Measurements from ENCODE around the gene CDHR3.
"Not testable (repeated sequence)": the region's sequence is repeated elsewhere in the genome, so short reads cannot be mapped to it uniquely, and the experiment has no call there.

Gene CDHR3

DNA sequence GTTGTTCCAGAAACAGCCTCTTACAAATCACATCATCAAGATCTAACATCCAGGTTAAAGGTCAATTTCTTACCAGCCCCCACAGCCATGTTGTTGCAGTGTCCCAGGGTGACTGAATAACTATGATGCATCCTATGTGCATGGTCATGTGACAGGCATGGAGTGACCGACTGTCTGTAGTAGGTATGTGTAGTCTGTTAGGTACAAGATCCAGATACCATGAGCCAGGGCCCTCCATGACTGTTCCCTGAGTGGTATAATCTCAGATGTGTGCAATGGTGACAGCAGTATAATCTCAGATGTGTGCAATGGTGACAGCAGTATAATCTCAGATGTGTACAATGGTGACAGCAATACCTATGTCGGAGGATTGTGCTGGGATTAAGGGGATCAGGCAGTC lies 8.8 kb downstream of the CDHR3 start:
- Histone ChIP-seq H3K9ac (ENCODE audit: low read depth, low read length) (no peak overlapping the region), H3K4me1 (ENCODE audit: insufficient read depth, low read length) (peaks cover 9% of the 10 kb centered on the region), H3K27ac (ENCODE audit: low read depth, low read length) (no peak overlapping the region), H3K36me3 (ENCODE audit: insufficient read depth, low read length) (no peaks in the 10 kb centered on the region), H3K9me3 (ENCODE audit: insufficient read depth, low read depth, low read length) (no peaks in the 10 kb centered on the region), H3K4me3 (ENCODE audit: low read length) (no peak overlapping the region), H3K27me3 (ENCODE audit: insufficient read depth, low read length) (no peaks in the 10 kb centered on the region)
- 94% methylated on average over 2 of the region's 2 CpGs for WGBS

GRCh38 chr7:105972276-105972675 lies 9.2 kb downstream of the CDHR3 start:
- Histone ChIP-seq H3K9ac (ENCODE audit: low read depth, low read length) (no peak overlapping the region), H3K9me3 (ENCODE audit: insufficient read depth, low read depth, low read length) (no peaks in the 10 kb centered on the region), H3K36me3 (ENCODE audit: insufficient read depth, low read length) (no peaks in the 10 kb centered on the region), H3K4me1 (ENCODE audit: insufficient read depth, low read length) (peaks cover 9% of the 10 kb centered on the region), H3K27me3 (ENCODE audit: insufficient read depth, low read length) (no peaks in the 10 kb centered on the region), H3K27ac (ENCODE audit: low read depth, low read length) (no peak overlapping the region), H3K4me3 (ENCODE audit: low read length) (no peak overlapping the region)
- 89% methylated on average over 3 of the region's 4 CpGs for WGBS

GRCh38 chr7:105974471-105974870 lies 11.4 kb downstream of the CDHR3 start:
- WGBS, result 89% methylated on average over 5 of the region's 5 CpGs
- Histone ChIP-seq H3K27me3 (ENCODE audit: insufficient read depth, low read length) (no peaks in the 10 kb centered on the region), H3K9me3 (ENCODE audit: insufficient read depth, low read depth, low read length) (no peaks in the 10 kb centered on the region), H3K36me3 (ENCODE audit: insufficient read depth, low read length) (no peaks in the 10 kb centered on the region), H3K4me3 (ENCODE audit: low read length) (no peak overlapping the region), H3K9ac (ENCODE audit: low read depth, low read length) (no peak overlapping the region), H3K27ac (ENCODE audit: low read depth, low read length) (no peak overlapping the region), H3K4me1 (ENCODE audit: insufficient read depth, low read length) (peaks cover 9% of the 10 kb centered on the region)

DNA sequence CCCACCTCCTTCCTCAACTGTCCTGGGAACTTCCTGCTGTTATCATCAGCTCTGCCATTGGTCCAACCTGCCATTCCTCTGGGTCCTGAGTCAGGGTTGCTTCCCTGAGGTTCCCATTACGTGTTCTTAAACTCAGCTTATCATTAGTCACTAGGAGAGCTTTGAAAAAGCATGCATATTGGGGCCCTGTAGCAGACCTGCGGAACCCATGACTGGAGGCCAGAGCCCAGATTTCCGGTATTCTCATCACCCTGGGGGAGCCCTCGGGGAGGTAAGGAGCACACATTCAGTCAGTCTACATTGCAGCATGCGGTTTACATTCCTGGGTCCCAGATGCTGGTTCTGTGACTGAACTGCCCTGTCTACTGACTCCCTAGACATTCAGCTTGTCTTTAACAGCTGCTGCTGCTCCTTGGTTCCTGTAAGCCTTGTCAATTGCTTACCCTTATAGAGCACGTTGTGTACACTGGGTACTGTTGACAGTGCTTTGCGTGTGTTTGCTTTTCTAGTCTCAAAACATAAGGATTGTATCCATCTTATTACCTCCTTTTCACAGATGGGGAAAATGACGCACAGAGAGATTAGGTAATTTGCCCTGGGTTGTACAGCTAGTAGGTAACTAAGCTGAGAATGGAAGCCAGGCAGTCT lies 12.8 kb downstream of the CDHR3 start:
- no peaks in the 10 kb centered on the region for H3K9me3 ChIP-seq (ENCODE audit: insufficient read depth, low read depth, low read length)
- H3K27ac ChIP-seq (ENCODE audit: low read depth, low read length), result no peak overlapping the region
- no peak overlapping the region for H3K4me3 ChIP-seq (ENCODE audit: low read length)
- no peaks in the 10 kb centered on the region for H3K27me3 ChIP-seq (ENCODE audit: insufficient read depth, low read length)
- H3K36me3 ChIP-seq (ENCODE audit: insufficient read depth, low read length), result no peaks in the 10 kb centered on the region
- no peak overlapping the region for H3K9ac ChIP-seq (ENCODE audit: low read depth, low read length)
- peaks cover 14% of the 10 kb centered on the region for H3K4me1 ChIP-seq (ENCODE audit: insufficient read depth, low read length)
- WGBS, result 77% methylated on average over 8 of the region's 8 CpGs

DNA sequence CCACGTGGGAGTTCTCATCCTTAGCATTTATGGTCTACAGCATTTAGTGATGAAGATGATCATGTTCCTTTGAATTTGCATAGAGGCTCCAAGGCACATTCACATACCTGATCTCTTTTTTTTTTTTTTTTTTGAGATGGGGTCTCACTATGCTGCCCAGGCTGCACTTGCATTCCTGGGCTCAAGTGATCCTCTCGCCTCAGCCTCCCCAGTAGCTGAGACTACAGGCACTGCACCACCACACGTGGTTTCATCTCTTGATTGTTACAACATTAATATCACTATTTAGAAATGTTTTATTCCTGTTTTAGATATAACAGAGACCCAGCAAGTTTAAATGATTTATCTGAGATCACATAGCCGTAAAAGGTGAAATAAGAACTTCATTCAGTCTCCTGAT lies 13.8 kb downstream of the CDHR3 start:
- Histone ChIP-seq H3K36me3 (ENCODE audit: insufficient read depth, low read length) (no peaks in the 10 kb centered on the region), H3K4me1 (ENCODE audit: insufficient read depth, low read length) (peaks cover 17% of the 10 kb centered on the region), H3K27me3 (ENCODE audit: insufficient read depth, low read length) (no peaks in the 10 kb centered on the region), H3K9me3 (ENCODE audit: insufficient read depth, low read depth, low read length) (no peaks in the 10 kb centered on the region), H3K4me3 (ENCODE audit: low read length) (no peak overlapping the region), H3K9ac (ENCODE audit: low read depth, low read length) (no peak overlapping the region), H3K27ac (ENCODE audit: low read depth, low read length) (no peak overlapping the region)
- 98% methylated on average over 4 of the region's 4 CpGs for WGBS

DNA sequence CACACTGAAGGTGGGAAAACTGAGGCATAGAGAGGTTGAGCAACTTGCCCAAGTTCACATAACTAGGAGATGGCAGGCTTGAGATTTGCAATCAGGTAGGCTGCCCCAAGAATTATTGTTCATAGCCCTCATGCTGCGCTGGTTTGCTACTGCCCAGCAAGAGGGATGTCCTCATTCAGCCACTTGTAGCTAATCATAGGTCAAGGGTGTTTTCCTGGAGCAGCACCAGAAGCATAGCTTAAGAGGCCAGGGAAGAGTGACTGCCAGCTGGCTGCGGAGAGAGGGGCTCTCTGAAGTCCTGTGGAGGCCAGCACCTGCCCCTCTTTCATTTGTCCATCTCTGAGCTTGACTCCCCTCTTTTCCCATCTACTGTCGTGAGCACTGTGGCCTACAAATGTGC lies 15.0 kb downstream of the CDHR3 start:
- peaks cover 17% of the 10 kb centered on the region for H3K4me1 ChIP-seq (ENCODE audit: insufficient read depth, low read length)
- no peaks in the 10 kb centered on the region for H3K27me3 ChIP-seq (ENCODE audit: insufficient read depth, low read length)
- WGBS, result 92% methylated on average over 3 of the region's 3 CpGs
- H3K27ac ChIP-seq (ENCODE audit: low read depth, low read length), result no peak overlapping the region
- no peaks in the 10 kb centered on the region for H3K36me3 ChIP-seq (ENCODE audit: insufficient read depth, low read length)
- no peak overlapping the region for H3K4me3 ChIP-seq (ENCODE audit: low read length)
- no peaks in the 10 kb centered on the region for H3K9me3 ChIP-seq (ENCODE audit: insufficient read depth, low read depth, low read length)
- H3K9ac ChIP-seq (ENCODE audit: low read depth, low read length), result no peak overlapping the region

DNA sequence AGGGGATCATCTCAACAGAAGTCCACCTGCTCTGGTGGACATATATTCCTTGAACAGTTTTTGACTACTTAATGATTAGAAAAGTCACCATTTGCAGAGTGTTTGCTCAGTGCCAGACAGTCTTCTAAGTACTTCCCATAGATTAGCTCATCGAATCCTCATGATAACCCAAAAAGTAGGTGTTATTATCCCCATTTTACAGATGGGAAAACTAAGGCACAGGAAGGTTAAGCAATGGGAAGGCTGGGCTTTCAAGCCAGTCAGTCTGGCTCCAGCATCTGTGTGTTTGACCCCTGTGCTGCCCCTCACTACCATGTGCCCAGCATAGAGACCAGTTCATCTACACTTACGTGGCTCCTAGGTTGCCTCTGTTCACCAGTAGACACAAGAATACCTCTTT lies 15.9 kb downstream of the CDHR3 start:
- Histone ChIP-seq H3K36me3 (ENCODE audit: insufficient read depth, low read length) (no peaks in the 10 kb centered on the region), H3K27ac (ENCODE audit: low read depth, low read length) (no peak overlapping the region), H3K9me3 (ENCODE audit: insufficient read depth, low read depth, low read length) (no peaks in the 10 kb centered on the region), H3K4me1 (ENCODE audit: insufficient read depth, low read length) (peaks cover 22% of the 10 kb centered on the region), H3K27me3 (ENCODE audit: insufficient read depth, low read length) (no peaks in the 10 kb centered on the region), H3K4me3 (ENCODE audit: low read length) (no peak overlapping the region), H3K9ac (ENCODE audit: low read depth, low read length) (no peak overlapping the region)
- 96% methylated on average over 2 of the region's 2 CpGs for WGBS

- 97% methylated on average over 2 of the region's 2 CpGs for WGBS
These were observed 16.3 kb downstream of the CDHR3 start for GRCh38 chr7:105979405-105979804.

GRCh38 chr7:105980645-105981396 lies 17.8 kb downstream of the CDHR3 start:
- no peaks in the 10 kb centered on the region for H3K36me3 ChIP-seq (ENCODE audit: insufficient read depth, low read length)
- WGBS, result 89% methylated on average over 3 of the region's 3 CpGs
- H3K27me3 ChIP-seq (ENCODE audit: insufficient read depth, low read length), result no peaks in the 10 kb centered on the region
- H3K9me3 ChIP-seq (ENCODE audit: insufficient read depth, low read depth, low read length), result no peaks in the 10 kb centered on the region
- no peak overlapping the region for H3K27ac ChIP-seq (ENCODE audit: low read depth, low read length)
- no peak overlapping the region for H3K9ac ChIP-seq (ENCODE audit: low read depth, low read length)
- no peak overlapping the region for H3K4me3 ChIP-seq (ENCODE audit: low read length)
- H3K4me1 ChIP-seq (ENCODE audit: insufficient read depth, low read length), result peaks cover 25% of the 10 kb centered on the region

More at GRCh38 chr7:105979405-105979804, 16.3 kb downstream of the CDHR3 start:
- Histone ChIP-seq H3K27me3 (ENCODE audit: insufficient read depth, low read length) (no peaks in the 10 kb centered on the region), H3K9me3 (ENCODE audit: insufficient read depth, low read depth, low read length) (no peaks in the 10 kb centered on the region), H3K4me1 (ENCODE audit: insufficient read depth, low read length) (peaks cover 25% of the 10 kb centered on the region), H3K9ac (ENCODE audit: low read depth, low read length) (no peak overlapping the region), H3K4me3 (ENCODE audit: low read length) (no peak overlapping the region), H3K27ac (ENCODE audit: low read depth, low read length) (no peak overlapping the region), H3K36me3 (ENCODE audit: insufficient read depth, low read length) (no peaks in the 10 kb centered on the region)

GRCh38 chr7:105982388-105982787 lies 19.3 kb downstream of the CDHR3 start:
- WGBS, result 60% methylated on average over 1 of the region's 2 CpGs

DNA sequence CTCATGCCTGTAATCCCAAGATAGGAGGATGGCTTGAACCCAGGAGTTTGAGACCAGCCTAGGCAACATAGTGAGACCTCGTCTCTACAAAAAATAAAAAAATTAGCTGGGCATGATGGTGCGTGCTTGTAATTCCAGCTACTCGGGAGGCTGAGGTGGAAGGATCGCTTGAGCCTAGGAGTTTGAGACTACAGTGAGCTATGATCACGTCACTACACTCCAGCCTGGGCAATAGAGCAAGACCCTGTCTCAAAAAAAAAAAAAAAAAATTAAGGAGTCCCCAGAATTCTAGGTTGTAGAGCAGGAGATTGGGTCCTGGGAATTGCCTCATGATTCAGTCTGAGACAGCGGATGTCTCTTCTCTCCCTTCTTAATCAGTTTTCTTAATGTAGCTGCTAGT lies 21.7 kb downstream of the CDHR3 start:
- H3K9me3 ChIP-seq (ENCODE audit: insufficient read depth, low read depth, low read length); H3K27ac ChIP-seq (ENCODE audit: low read depth, low read length); H3K9ac ChIP-seq (ENCODE audit: low read depth, low read length); H3K4me3 ChIP-seq (ENCODE audit: low read length); H3K27me3 ChIP-seq (ENCODE audit: insufficient read depth, low read length); H3K36me3 ChIP-seq (ENCODE audit: insufficient read depth, low read length): not testable (repeated sequence)
- 97% methylated on average over 6 of the region's 6 CpGs for WGBS
- H3K4me1 ChIP-seq (ENCODE audit: insufficient read depth, low read length), result peaks cover 61% of the 10 kb centered on the region

More at GRCh38 chr7:105982388-105982787, 19.3 kb downstream of the CDHR3 start:
- Histone ChIP-seq H3K4me1 (ENCODE audit: insufficient read depth, low read length) (peaks cover 41% of the 10 kb centered on the region), H3K4me3 (ENCODE audit: low read length) (no peak overlapping the region), H3K27me3 (ENCODE audit: insufficient read depth, low read length) (no peaks in the 10 kb centered on the region), H3K9ac (ENCODE audit: low read depth, low read length) (no peak overlapping the region), H3K27ac (ENCODE audit: low read depth, low read length) (no peak overlapping the region), H3K36me3 (ENCODE audit: insufficient read depth, low read length) (no peaks in the 10 kb centered on the region), H3K9me3 (ENCODE audit: insufficient read depth, low read depth, low read length) (no peaks in the 10 kb centered on the region)

Data from HUES64 (cell line).